Measurements from ENCODE around the gene ESR2. TPM values are rescaled to one million over a fixed set of nuclear protein-coding genes. Genes with fewer than 3 reads are reported as not detected.

Gene ESR2
- total RNA-seq, 1 experiment from 2014 or later, result 0.03 TPM

GRCh38 chr14:64092338-64092737 lies 201.8 kb downstream of the ESR2 start:
- in situ Hi-C loops (cut with HindIII; ENCODE audit: low pct_unique_long_range_greater_than_20kb, low sequenced_read_pairs), result no loop called here
- no peak for DNase-seq (ENCODE audit: low read depth, low spot score)

DNA sequence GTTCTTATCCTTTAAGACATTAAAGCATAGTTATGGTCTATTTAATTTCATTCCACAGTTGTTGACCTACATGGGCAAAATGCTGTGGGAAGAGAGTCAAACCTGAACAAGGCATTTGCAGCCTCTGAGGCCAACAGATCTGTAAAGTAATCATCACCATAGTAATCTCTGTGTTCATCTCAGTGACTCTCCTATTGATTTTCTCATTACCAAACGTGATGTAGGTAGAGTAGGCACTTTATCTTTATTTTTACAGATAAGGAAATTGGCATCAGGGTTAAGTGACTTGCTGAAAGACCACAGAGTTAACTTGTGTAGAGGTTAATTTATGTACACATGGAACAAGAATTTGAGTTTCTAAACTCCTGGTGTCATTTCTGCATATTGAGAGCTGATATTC lies 203.0 kb downstream of the ESR2 start:
- DNase-seq (ENCODE audit: low read depth, low spot score), result no peak
- in situ Hi-C loops (cut with HindIII; ENCODE audit: low pct_unique_long_range_greater_than_20kb, low sequenced_read_pairs), result no loop called here

DNA sequence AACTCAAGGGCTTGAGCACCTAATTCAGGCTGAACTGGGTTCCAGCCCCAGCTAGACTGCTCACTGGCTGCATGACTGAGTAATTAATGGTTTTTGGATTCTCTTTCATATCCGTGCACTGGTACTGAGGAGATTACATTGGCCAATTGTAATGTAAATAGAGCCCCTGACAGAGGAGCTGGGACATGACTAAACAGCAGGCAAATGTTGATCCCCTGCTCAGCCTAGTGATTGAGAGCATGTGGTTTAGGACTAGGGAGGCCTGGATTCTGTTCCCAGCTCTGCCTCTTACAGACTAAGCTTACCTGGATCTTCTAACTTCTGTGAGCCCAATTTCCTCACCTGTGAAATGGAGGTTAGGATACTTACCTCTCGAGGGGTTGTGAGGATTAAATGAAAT lies 204.3 kb downstream of the ESR2 start:
- DNase-seq (ENCODE audit: low read depth, low spot score), result no peak
- in situ Hi-C loops (cut with HindIII; ENCODE audit: low pct_unique_long_range_greater_than_20kb, low sequenced_read_pairs), result no loop called here

DNA sequence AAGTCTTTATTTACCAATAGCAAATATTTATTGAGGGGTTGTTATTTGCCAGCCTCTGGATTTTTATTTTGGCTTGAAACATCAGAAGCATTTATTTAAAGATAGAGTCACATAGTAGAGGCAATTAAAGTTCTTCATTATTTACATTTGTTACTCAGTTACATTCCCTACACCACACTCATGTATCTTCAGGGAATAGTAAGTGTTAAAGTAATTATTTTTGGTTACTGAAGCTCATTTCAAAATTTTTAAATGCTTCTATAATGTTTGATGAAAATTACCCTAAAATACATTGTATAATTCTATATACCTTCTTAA lies 205.6 kb downstream of the ESR2 start:
- in situ Hi-C loops (cut with HindIII; ENCODE audit: low pct_unique_long_range_greater_than_20kb, low sequenced_read_pairs), result no loop called here
- no peak for DNase-seq (ENCODE audit: low read depth, low spot score)

- in situ Hi-C loops (cut with HindIII; ENCODE audit: low pct_unique_long_range_greater_than_20kb, low sequenced_read_pairs), result no loop called here
- no peak for DNase-seq (ENCODE audit: low read depth, low spot score)
Observed at GRCh38 chr14:64082837-64083236, 211.3 kb downstream of the ESR2 start.

- in situ Hi-C loops (cut with HindIII; ENCODE audit: low pct_unique_long_range_greater_than_20kb, low sequenced_read_pairs), result no loop called here
- DNase-seq (ENCODE audit: low read depth, low spot score), result no peak
Observed at GRCh38 chr14:64081174-64081746, 212.9 kb downstream of the ESR2 start.

DNA sequence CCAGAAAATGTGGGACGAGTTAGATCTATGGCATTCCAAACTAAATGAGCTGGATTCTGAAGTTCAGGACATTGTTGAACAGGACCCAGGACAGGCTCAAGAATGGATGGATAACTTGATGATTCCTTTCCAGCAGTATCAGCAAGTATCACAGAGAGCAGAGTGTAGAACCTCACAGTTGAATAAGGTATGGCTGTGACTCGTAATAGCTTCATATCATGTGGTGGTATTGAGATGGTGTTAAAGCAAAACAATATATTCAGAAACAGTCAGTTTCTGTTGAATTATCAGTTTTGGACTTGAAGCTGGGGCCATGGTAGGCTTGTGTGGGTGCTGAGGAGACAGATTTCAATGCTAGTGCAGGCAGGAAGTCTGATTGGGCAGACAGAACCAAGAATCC lies 213.7 kb downstream of the ESR2 start:
- in situ Hi-C loops (cut with HindIII; ENCODE audit: low pct_unique_long_range_greater_than_20kb, low sequenced_read_pairs), result no loop called here
- DNase-seq (ENCODE audit: low read depth, low spot score), result no peak

DNA sequence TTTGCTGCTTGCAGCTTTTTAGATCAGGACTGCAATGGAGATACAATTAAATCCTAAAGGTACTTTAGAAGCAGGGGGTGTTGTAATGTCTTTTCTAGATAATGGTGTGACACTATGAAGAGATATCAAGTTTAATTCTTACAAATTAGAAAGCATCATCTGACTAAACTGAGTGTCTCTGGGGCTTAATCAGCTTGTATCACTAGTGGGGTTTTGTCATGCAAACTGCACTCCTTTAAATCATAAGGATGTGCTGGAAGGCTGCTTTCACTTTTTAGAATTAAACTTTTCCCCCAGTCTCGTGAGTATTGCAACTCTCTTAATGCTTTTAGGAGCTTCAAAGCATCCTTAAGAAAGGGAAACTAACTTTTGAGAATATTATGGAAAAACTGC lies 218.6 kb downstream of the ESR2 start:
- in situ Hi-C loops (cut with HindIII; ENCODE audit: low pct_unique_long_range_greater_than_20kb, low sequenced_read_pairs), result no loop called here

DNA sequence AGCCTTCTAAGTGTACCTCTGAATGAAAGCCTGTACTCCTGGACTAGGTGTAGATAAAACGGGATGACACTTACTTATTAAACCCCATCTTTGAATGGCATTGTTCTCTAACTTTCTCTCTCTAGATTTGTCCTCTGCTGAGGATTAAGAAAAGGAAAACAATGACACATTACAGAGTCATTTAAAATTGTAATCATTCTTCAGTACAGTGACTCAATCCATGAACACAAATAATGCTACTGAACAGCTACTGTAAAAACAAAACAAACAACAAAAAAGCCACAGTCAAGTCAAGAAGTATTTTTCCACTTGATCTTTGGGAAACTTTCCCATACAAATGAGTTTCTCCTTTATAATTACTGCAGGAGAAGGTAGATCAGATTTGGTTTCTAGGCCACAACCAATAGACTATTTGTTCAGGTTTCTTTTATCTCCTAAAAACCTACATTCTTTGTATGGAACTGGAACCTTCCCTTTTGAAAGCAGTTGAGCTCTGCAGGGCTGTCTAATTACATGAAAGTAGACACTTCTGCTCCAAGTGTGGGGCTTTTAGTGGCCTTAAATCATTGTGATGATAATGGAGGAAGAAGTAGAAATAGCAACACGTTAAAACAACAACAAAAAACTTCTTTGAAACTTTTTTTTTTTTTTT lies 219.1 kb downstream of the ESR2 start:
- in situ Hi-C loops (cut with HindIII; ENCODE audit: low pct_unique_long_range_greater_than_20kb, low sequenced_read_pairs), result no loop called here
- DNase-seq (ENCODE audit: low read depth, low spot score), result no peak

More for the DNA sequence above, 218.6 kb downstream of the ESR2 start:
- DNase-seq (ENCODE audit: low read depth, low spot score), result no peak

DNA sequence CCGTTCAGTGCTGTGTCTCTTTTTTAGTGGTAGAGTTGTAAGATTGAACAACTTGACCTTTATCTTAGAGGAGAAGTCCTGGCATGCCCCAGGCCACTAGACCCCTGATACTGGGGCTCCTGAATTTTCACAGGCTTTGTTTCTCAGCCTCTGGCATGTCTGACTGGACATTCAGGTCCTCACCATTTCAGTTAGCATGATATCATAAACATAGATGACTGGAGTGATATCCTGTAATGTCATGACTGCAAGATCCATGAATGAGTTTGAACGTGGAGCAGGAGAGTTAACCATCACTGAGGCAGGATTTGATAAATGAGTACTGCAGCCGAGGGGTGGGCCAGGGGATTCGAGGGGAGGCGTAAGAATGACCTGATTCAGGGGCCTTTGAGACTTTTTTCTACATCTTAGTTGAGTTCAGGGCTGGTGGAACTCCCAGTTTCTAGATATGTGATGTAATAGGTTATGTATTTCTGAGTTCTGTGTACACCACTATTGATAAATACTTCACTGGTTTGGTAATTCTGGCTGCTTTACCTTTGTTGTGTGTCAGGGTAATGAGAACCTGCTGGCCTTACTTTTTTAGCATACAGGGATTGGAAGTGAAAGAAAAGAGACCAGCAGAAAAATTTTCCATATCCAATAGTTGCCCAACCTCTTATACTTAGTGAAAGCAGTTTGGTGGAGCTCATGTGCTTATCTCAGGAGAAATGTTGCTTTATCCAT lies 224.4 kb downstream of the ESR2 start:
- in situ Hi-C loops (cut with HindIII; ENCODE audit: low pct_unique_long_range_greater_than_20kb, low sequenced_read_pairs), result no loop called here
- no peak for DNase-seq (ENCODE audit: low read depth, low spot score)

DNA sequence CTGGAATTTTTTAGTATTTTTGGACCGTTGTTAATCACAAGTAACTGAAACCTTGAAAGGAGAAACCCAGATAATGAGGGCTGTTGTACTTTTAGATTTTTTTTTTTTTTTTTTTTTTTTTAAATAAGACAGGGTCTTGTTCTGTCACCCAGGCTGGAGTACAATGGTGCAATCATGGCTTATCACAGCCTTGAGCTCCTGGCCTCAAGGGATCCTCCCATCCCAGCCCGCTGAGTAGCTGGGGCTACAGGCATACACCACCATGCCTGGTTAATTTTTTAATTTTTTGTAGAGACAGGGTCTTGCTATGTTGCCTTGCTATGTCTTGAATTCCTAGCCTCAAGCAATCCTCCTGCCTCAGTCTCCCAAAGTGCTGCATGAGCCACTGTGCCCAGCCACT lies 229.7 kb downstream of the ESR2 start:
- in situ Hi-C loops (cut with HindIII; ENCODE audit: low pct_unique_long_range_greater_than_20kb, low sequenced_read_pairs), result no loop called here
- DNase-seq (ENCODE audit: low read depth, low spot score), result peak; percentile 39

- in situ Hi-C loops (cut with HindIII; ENCODE audit: low pct_unique_long_range_greater_than_20kb, low sequenced_read_pairs), result no loop called here
- no peak for DNase-seq (ENCODE audit: low read depth, low spot score)
Observed at GRCh38 chr14:64062381-64063115, 231.6 kb downstream of the ESR2 start.

DNA sequence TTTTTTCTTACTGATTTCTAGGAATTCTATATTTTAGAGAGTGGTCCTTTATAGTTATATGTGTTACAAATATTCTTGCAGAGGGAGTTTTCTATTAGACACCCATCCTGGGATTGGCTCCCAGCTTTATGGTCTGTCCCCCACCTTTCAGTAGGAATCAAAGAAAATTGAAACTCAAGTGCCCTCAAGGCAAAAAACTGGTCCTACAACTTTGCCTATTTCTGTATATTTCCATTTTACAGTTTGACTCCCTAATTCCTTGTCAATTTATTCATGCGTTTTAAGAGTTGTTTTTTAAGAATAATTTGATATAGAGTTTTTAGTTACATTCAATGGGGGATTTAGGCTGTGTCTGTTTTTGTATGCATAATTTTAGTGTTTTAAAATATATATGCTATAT lies 232.5 kb downstream of the ESR2 start:
- DNase-seq (ENCODE audit: low read depth, low spot score), result no peak
- in situ Hi-C loops (cut with HindIII; ENCODE audit: low pct_unique_long_range_greater_than_20kb, low sequenced_read_pairs), result no loop called here

DNA sequence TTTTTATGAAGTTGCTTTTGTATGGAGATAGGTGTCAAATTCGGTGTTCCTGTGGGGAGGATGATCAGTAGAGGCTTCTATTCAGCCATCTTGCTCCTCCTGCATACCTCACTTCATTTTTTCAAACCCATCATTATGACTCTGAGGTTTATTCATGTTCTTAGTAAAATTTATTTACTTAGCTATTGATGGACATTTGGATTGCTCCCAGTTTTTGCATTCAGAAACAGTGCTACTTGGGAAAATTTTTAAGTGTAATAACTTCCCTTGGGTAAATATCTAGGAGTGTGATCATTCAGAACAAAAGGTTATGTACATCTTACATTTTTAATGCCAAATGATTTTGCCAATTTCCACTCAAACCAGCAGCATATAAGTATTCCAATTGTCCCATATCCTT lies 233.1 kb downstream of the ESR2 start:
- in situ Hi-C loops (cut with HindIII; ENCODE audit: low pct_unique_long_range_greater_than_20kb, low sequenced_read_pairs), result no loop called here
- no peak for DNase-seq (ENCODE audit: low read depth, low spot score)

DNA sequence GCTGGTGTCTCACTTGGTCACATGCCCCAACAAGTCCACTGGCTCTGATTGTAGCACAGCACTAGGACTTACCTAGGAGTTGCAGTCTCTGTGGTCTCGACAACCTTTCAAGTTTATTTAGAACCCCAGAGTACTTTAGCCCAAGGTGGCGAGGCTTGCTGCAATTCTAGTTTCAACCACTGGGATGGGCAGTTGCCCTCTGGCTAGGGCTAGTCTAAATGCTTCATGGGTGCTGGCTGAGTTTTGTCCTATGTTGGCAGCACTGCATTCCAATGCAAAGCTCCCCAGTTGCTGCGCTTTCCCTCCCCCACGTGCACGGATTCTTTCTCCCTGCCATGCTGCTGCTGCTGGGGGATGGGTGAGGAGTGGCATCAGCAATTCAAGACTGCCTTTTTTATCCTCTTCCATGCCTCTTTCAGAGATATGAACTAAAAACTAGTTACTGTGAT lies 233.5 kb downstream of the ESR2 start:
- DNase-seq (ENCODE audit: low read depth, low spot score), result peak; percentile 78
- in situ Hi-C loops (cut with HindIII; ENCODE audit: low pct_unique_long_range_greater_than_20kb, low sequenced_read_pairs), result no loop called here

- in situ Hi-C loops (cut with HindIII; ENCODE audit: low pct_unique_long_range_greater_than_20kb, low sequenced_read_pairs), result no loop called here
- DNase-seq (ENCODE audit: low read depth, low spot score), result no peak
Observed at GRCh38 chr14:64060199-64060545, 234.0 kb downstream of the ESR2 start.

- no peak for DNase-seq (ENCODE audit: low read depth, low spot score)
- in situ Hi-C loops (cut with HindIII; ENCODE audit: low pct_unique_long_range_greater_than_20kb, low sequenced_read_pairs), result no loop called here
Observed at GRCh38 chr14:64059454-64060198, 234.5 kb downstream of the ESR2 start.

All from SK-MEL-5 (cell line).